ENCODE measurements around the gene R3HDM1.

DNA sequence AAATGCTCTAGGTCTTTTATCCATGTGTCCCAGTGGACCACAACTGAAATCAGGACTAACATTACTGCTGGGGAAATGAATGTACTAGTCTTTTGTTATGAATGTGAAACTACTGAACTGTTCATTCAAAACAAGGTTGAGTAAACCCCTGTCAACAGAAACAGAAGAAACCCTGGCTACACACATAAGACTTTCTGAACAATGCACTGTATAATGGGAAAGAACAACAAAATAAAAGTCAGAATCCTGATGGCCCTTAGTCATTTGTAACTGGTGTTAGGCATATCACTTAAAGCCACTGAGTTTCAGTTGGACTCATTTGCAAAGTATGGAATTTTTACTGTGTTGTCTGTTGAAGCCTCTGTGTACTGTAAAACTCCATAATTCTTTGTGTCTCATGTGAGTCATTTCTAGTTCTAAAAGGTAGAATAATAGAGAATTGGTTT lies 133.4 kb downstream of the R3HDM1 start:
- TF ChIP-seq, protein P1, sequence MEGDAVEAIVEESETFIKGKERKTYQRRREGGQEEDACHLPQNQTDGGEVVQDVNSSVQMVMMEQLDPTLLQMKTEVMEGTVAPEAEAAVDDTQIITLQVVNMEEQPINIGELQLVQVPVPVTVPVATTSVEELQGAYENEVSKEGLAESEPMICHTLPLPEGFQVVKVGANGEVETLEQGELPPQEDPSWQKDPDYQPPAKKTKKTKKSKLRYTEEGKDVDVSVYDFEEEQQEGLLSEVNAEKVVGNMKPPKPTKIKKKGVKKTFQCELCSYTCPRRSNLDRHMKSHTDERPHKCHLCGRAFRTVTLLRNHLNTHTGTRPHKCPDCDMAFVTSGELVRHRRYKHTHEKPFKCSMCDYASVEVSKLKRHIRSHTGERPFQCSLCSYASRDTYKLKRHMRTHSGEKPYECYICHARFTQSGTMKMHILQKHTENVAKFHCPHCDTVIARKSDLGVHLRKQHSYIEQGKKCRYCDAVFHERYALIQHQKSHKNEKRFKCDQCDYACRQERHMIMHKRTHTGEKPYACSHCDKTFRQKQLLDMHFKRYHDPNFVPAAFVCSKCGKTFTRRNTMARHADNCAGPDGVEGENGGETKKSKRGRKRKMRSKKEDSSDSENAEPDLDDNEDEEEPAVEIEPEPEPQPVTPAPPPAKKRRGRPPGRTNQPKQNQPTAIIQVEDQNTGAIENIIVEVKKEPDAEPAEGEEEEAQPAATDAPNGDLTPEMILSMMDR (IDR thresholded peaks at IDR 0.05; ENCODE audit: insufficient read depth, low read depth, low read length): no peak
- no peak for TF ChIP-seq EZH2 (IDR thresholded peaks at IDR 0.05; ENCODE audit: insufficient read depth, low read length)

Data from astrocyte (in vitro differentiated cells and primary cell).